Tibial nerve (tissue), 3 donors: ENCODE data around the gene TNXB.

Experiments
- POLR2A ChIP-seq, 2 donors: fragments of 450-650 bp; IDR thresholded peaks; one replicate each; pipeline ENCODE4 v1.6.1; 2017; ENCODE audit warnings: antibody characterized with exemption in 2 of 2, mild to moderate bottlenecking in 2 of 2, moderate library complexity in 2 of 2
- TF ChIP-seq, protein P1 (sequence below), 5 experiments: fragments of 200-600 bp in 3 of 5; fragments of 450-650 bp in 2 of 5; sonication (generic) in 3 of 5; IDR thresholded peaks; one replicate each; pipeline ENCODE4 v1.5.1; 2016 to 2019; ENCODE audit warnings: antibody characterized with exemption in 5 of 5, mild to moderate bottlenecking in 3 of 5, moderate library complexity in 2 of 5

DNA sequence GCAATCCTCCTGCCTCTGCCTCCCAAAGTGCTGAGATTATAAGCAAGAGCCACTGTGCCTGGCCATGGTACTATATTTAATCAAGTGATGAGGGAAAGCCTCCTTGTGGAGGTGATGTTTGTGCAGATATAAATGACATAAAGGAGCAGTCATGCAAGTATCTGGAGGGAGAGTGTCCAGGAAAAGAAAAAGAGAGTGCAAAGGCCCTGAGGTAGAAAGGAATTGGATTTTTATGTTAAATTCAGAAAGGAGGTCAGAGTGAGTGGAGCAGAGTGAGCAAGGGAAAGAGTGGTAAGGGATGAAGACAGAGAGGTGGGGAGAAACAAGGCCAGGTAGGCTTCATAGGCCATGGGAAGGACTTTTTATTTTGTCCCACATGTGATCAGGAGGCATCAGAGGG, 28.3 kb upstream of the TNXB start:
- TF ChIP-seq, protein P1, sequence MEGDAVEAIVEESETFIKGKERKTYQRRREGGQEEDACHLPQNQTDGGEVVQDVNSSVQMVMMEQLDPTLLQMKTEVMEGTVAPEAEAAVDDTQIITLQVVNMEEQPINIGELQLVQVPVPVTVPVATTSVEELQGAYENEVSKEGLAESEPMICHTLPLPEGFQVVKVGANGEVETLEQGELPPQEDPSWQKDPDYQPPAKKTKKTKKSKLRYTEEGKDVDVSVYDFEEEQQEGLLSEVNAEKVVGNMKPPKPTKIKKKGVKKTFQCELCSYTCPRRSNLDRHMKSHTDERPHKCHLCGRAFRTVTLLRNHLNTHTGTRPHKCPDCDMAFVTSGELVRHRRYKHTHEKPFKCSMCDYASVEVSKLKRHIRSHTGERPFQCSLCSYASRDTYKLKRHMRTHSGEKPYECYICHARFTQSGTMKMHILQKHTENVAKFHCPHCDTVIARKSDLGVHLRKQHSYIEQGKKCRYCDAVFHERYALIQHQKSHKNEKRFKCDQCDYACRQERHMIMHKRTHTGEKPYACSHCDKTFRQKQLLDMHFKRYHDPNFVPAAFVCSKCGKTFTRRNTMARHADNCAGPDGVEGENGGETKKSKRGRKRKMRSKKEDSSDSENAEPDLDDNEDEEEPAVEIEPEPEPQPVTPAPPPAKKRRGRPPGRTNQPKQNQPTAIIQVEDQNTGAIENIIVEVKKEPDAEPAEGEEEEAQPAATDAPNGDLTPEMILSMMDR (IDR thresholded peaks at IDR 0.05), result no peak
- TF ChIP-seq POLR2A (IDR thresholded peaks at IDR 0.05), result no peak
